Subcutaneous adipose tissue (tissue), 4 donors: ENCODE data around the gene MYMK. TPM values are rescaled to one million over a fixed set of nuclear protein-coding genes. Genes with fewer than 3 reads are reported as not detected.

Experiments
- total RNA-seq, 4 donors: library from RNA; depleted of rRNA; stranded (reverse); fragments of >200 nt; gene quantifications; one replicate each; pipeline ENCODE4 v1.1.0, GENCODE V29; 2016
- TF ChIP-seq, protein P1 (sequence below): fragments of 450-650 bp; IDR thresholded peaks from one replicate; pipeline ENCODE4 v1.5.1; 2016; ENCODE audit warnings: low read depth, mild to moderate bottlenecking, control low read depth, antibody characterized with exemption, moderate library complexity

Gene MYMK
- total RNA-seq, 4 donors from 2014 or later: not detected

- TF ChIP-seq, protein P1, sequence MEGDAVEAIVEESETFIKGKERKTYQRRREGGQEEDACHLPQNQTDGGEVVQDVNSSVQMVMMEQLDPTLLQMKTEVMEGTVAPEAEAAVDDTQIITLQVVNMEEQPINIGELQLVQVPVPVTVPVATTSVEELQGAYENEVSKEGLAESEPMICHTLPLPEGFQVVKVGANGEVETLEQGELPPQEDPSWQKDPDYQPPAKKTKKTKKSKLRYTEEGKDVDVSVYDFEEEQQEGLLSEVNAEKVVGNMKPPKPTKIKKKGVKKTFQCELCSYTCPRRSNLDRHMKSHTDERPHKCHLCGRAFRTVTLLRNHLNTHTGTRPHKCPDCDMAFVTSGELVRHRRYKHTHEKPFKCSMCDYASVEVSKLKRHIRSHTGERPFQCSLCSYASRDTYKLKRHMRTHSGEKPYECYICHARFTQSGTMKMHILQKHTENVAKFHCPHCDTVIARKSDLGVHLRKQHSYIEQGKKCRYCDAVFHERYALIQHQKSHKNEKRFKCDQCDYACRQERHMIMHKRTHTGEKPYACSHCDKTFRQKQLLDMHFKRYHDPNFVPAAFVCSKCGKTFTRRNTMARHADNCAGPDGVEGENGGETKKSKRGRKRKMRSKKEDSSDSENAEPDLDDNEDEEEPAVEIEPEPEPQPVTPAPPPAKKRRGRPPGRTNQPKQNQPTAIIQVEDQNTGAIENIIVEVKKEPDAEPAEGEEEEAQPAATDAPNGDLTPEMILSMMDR: no peak
These were observed 20.9 kb upstream of the MYMK start for GRCh38 chr9:133545494-133546286.

DNA sequence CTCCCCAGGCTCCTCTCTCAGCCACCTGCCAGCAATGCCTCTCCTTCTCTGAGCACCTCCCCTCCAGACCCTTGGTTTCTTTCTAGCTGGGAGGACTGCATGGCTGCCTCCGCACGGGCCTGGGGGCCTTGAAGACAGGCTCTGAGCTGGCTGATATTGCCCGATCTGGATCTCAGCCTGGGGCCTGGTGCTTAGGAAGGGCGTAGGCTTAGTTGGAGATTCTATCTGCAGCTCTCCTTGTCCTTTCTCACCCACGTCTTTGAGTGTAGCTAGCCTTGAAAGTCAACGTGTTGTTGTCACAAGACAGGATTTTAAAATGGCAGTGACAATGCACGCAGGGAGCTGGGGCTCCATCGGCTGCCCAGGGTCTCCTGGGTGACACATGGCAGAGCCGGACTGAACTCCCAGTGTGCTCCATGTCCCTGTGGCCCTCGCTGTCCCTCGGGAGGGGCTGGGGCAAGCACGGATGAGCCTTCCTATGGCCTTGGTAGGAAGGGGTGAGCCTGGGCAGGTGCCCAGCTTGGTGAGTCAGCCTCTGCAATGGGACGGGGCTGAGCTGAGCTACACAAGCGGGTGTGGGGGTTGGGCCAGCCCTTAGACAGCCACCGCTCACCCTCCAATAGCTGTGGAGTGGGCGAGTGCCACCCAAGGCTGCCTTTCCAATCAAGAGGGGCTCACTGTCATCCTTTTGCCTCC lies 19.2 kb upstream of the MYMK start:
- TF ChIP-seq, protein P1: no peak

DNA sequence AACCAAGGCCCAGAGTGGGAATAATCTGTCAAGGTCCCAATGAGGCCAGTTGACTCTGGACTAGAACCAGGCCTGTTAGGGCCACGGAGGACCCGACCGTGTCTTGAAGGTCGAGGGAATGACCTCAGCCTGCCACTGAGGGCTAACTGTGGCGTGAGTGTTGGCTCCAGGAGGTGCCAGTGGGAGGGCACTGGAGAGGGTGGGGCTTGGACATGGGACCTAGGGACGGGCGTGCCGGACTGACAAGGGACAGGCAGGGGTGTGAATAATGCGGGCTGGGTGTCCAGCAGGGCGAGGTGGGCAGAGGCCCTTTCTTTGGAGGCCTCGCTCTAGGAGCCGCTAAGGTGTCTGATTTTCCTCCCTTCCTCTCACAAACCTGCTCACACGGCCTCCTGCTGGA lies 17.2 kb upstream of the MYMK start:
- TF ChIP-seq, protein P1: no peak

DNA sequence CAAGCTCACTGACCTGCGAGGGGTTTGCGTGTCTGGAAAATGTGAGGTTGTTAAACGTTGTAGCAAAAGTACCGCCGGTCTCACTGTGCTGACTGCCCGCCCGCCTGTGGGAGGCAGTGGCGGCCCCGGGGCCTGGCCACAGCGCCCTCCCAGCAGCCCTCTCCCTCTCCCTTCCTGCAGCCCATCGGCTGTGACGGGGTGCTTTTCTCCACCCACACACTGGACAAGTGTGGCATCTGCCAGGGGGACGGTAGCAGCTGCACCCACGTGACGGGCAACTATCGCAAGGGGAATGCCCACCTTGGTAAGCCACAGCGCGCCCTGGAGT lies 15.9 kb upstream of the MYMK start:
- TF ChIP-seq, protein P1: no peak

DNA sequence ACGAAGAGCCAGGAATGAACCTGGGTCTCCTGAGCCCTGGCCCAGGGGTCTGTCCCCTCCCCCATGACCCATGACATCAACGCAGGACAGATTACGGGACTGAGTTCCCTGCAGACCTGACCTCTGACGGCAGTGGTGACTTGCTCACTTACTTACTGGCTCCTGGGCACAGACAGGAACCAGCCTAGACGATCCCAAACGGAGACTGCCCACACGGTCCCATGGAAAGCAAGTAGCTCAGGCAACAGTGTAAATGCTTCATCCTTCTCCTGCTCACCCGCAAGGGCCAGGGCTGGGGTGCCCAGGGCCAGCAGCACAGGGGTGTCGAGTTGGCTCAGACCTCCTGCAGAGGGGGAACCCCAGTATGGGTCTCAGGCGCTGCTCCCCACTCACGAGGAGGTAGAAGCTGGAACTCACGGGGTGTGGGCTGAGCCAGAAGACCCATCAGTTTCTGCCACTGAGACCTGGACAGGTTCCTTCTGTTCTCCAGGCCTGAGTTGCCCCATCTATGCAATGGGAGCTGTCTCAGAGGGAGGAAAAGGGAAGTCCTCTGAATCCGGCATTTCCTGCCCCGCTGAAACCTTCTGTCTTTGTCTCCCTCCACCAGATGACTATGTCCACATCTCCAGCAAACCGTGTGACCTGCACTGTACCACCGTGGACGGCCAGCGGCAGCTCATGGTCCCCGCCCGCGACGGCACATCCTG lies 15.4 kb upstream of the MYMK start:
- TF ChIP-seq, protein P1: no peak

- TF ChIP-seq, protein P1: no peak
These were observed 14.4 kb upstream of the MYMK start for GRCh38 chr9:133538851-133539833.
